Heart left ventricle (tissue), 13 donors: ENCODE measurements around the gene BLOC1S1.

Experiments used
- POLR2A ChIP-seq, 2 donors: fragments of 450-650 bp; IDR thresholded peaks; one replicate each; pipeline ENCODE4 v1.6.1; 2017; ENCODE audit warnings: antibody characterized with exemption in 2 of 2, mild to moderate bottlenecking in 2 of 2, moderate library complexity in 2 of 2
- TF ChIP-seq, protein P1 (sequence below), 12 donors: fragments of 200-600 bp; sonication (generic) in 4 of 12; IDR thresholded peaks; one replicate each; pipeline versions ENCODE4 v1.5.0 to v1.8.0; 2018 to 2022; ENCODE audit warnings: antibody characterized with exemption in 12 of 12, mild to moderate bottlenecking in 5 of 12
- donor health status: ischemic (EF 13 %, LVEDD 7.1; RV severe dilation, severe dysfunction).
- donor health status: DM: no; HTN: yes; CAD: no.
- donor health status: DM: no; HTN: no; CAD: no.
- donor health status: ischemic (EF 25% LVEDD 6.9; RV normal size, moderate dysfunction).
- donor health status: ischemic (EF 25% LVEDD 5.7; RV mildly dilated, moderate dysfunction).
- donor health status: ischemic (EF 35%, LVEDD 5.7; RV mildly dilated, moderate dysfunction).
- donor health status: nonischemic (EF 11% LVEDD 7.7; RV severe dilation, severe dysfunction).
- donor health status: DM: yes; HTN: yes; CAD: no.
- donor health status: PGD.
- donor health status: ischemic (EF 29% LVEDD 5.4; RV normal size, mild dysfunction).
- donor health status: nonischemic (EF 23%, LVEDD 6.1; RV moderate dilation, normal function).

DNA sequence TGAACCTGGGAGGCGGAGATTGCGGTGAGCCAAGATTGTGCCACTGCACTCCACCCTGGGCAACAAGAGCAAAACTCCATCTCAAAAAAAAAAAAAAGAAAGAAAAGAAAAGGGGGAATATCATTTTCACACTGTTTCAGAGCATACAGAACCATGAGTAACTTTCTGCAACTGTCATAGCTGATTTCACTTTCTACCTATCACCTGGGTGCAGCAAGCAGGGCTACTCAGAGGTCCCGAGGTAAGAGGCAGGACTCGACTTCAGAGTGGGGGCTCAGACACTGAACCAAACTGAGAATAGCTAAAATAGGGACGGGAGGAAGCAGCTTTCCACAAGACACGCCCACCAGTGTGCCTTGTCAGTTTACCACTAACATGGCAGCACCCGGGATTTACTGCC is 49.3 kb upstream of the BLOC1S1 start:
- TF ChIP-seq, protein P1, sequence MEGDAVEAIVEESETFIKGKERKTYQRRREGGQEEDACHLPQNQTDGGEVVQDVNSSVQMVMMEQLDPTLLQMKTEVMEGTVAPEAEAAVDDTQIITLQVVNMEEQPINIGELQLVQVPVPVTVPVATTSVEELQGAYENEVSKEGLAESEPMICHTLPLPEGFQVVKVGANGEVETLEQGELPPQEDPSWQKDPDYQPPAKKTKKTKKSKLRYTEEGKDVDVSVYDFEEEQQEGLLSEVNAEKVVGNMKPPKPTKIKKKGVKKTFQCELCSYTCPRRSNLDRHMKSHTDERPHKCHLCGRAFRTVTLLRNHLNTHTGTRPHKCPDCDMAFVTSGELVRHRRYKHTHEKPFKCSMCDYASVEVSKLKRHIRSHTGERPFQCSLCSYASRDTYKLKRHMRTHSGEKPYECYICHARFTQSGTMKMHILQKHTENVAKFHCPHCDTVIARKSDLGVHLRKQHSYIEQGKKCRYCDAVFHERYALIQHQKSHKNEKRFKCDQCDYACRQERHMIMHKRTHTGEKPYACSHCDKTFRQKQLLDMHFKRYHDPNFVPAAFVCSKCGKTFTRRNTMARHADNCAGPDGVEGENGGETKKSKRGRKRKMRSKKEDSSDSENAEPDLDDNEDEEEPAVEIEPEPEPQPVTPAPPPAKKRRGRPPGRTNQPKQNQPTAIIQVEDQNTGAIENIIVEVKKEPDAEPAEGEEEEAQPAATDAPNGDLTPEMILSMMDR (IDR thresholded peaks at IDR 0.05), result no peak
- TF ChIP-seq POLR2A (IDR thresholded peaks at IDR 0.05), result no peak
